IMR-90 (cell line): ENCODE data around the gene ESR1. TPM values are rescaled to one million over a fixed set of nuclear protein-coding genes. Genes with fewer than 3 reads are reported as not detected.

Source experiments
- ATAC-seq: fragments of 200-7000 bp; cut with Tn5 transposase; 2 replicates; pipeline ENCODE4 v1.9.1; 2020; ENCODE audit warnings: low read depth, mild to moderate bottlenecking, moderate library complexity
- BruUV-seq: library from RNA; stranded (reverse); fragments of 400-500 nt; replicated peaks from 2 replicates; lab custom pipeline; 2021; lab: Mats Ljungman, UMichigan
- CTCF ChIA-PET: fragments of 300-600 bp; formaldehyde crosslinking; extraction: SDS; loops from one replicate; lab custom pipeline; 2021; ENCODE audit warnings: antibody characterized with exemption; lab: Yijun Ruan, JAX
- POLR2A ChIA-PET: fragments of 300-600 bp; sonication (Branson Sonifier 250); formaldehyde crosslinking; loops from one replicate; lab custom pipeline; 2022; ENCODE audit warnings: antibody characterized with exemption; ENCODE audit not compliant: unreplicated experiment; lab: Charles Lee
- DNase-seq: peaks from one replicate; pipeline ENCODE4 v3.0.0; 2013
- H2AFZ ChIP-seq: replicated peaks from 2 replicates; pipeline ENCODE3; 2013; ENCODE audit warnings: low read length, mild to moderate bottlenecking; ENCODE audit not compliant: poor library complexity
- H2AK5ac ChIP-seq: 2 replicates; pipeline ENCODE4 v1.6.1; 2013; ENCODE audit warnings: low read depth, low read length, inconsistent platforms
- H2AK9ac ChIP-seq: replicated peaks from 2 replicates; pipeline ENCODE3; 2013; ENCODE audit warnings: mild to moderate bottlenecking, low read depth, low read length, moderate library complexity; ENCODE audit not compliant: poor library complexity
- H2BK120ac ChIP-seq: 2 replicates; pipeline ENCODE4 v1.6.1; 2013; ENCODE audit warnings: low read depth, low read length, inconsistent platforms
- H2BK15ac ChIP-seq: 3 replicates; pipeline ENCODE4 v1.6.1; 2013; ENCODE audit warnings: low read depth, low read length, inconsistent platforms
- H2BK20ac ChIP-seq: 2 replicates; pipeline ENCODE4 v1.6.1; 2013; ENCODE audit warnings: low read depth, mild to moderate bottlenecking, inconsistent platforms, low read length, moderate library complexity
- H2BK5ac ChIP-seq: 2 replicates; pipeline ENCODE4 v1.6.1; 2013; ENCODE audit warnings: mild to moderate bottlenecking, low read depth, low read length, inconsistent platforms; ENCODE audit not compliant: poor library complexity, severe bottlenecking
- H3K14ac ChIP-seq: replicated peaks from 2 replicates; pipeline ENCODE4 v1.6.1; 2013; ENCODE audit warnings: low read depth, low read length, inconsistent platforms
- H3K18ac ChIP-seq: 2 replicates; pipeline ENCODE4 v1.6.1; 2013; ENCODE audit warnings: low read depth, low read length, control low read depth
- H3K23ac ChIP-seq: 2 replicates; pipeline ENCODE4 v1.6.1; 2013; ENCODE audit warnings: low read depth, low read length, inconsistent platforms
- H3K27ac ChIP-seq: 2 replicates; pipeline ENCODE4 v1.5.1; 2013; ENCODE audit warnings: mild to moderate bottlenecking, control low read depth, low read length; ENCODE audit not compliant: insufficient read depth
- H3K27me3 ChIP-seq: 2 replicates; pipeline ENCODE4 v1.6.1; 2013; ENCODE audit warnings: low read length; ENCODE audit not compliant: control insufficient read depth, insufficient read depth
- H3K36me3 ChIP-seq: 2 replicates; pipeline ENCODE4 v1.6.1; 2013; ENCODE audit warnings: low read length, mixed read lengths; ENCODE audit not compliant: control insufficient read depth, insufficient read depth
- H3K4ac ChIP-seq: 2 replicates; pipeline ENCODE4 v1.6.1; 2013; ENCODE audit warnings: low read depth, low read length, inconsistent platforms
- H3K4me1 ChIP-seq: 2 replicates; pipeline ENCODE4 v1.6.1; 2013; ENCODE audit warnings: low read length, mixed read lengths; ENCODE audit not compliant: control insufficient read depth, insufficient read depth
- H3K4me2 ChIP-seq: 2 replicates; pipeline ENCODE4 v1.6.1; 2013; ENCODE audit warnings: low read depth, mild to moderate bottlenecking, control low read depth, low read length, moderate library complexity
- H3K4me3 ChIP-seq: 2 replicates; pipeline ENCODE4 v1.5.1; 2013; ENCODE audit warnings: low read depth, mild to moderate bottlenecking, control low read depth, low read length, moderate library complexity; ENCODE audit not compliant: insufficient read depth
- H3K56ac ChIP-seq: 2 replicates; pipeline ENCODE4 v1.6.1; 2013; ENCODE audit warnings: low read length, inconsistent platforms; ENCODE audit not compliant: insufficient read depth; ENCODE audit errors: extremely low read depth
- H3K79me1 ChIP-seq, 2 experiments: 2 replicates each; pipeline ENCODE4 v1.6.1; 2013; ENCODE audit warnings: low read length in 2 of 2, inconsistent platforms in 1 of 2, low read depth in 1 of 2
- H3K9ac ChIP-seq: 2 replicates; pipeline ENCODE4 v1.6.1; 2013; ENCODE audit warnings: low read depth, low read length, control low read depth
- H3K9me1 ChIP-seq: 2 replicates; pipeline ENCODE4 v1.6.1; 2013; ENCODE audit warnings: low read length, inconsistent platforms; ENCODE audit not compliant: insufficient read depth
- H3K9me3 ChIP-seq: 2 replicates; pipeline ENCODE4 v1.6.1; 2013; ENCODE audit warnings: low read length; ENCODE audit not compliant: control insufficient read depth, insufficient read depth
- H4K20me1 ChIP-seq: 2 replicates; pipeline ENCODE4 v1.6.1; 2013; ENCODE audit warnings: low read length, inconsistent platforms; ENCODE audit not compliant: insufficient read depth
- H4K5ac ChIP-seq: 2 replicates; pipeline ENCODE4 v1.6.1; 2013; ENCODE audit warnings: mild to moderate bottlenecking, low read depth, low read length, control low read depth
- H4K8ac ChIP-seq, 2 experiments: 2 replicates each; pipeline ENCODE4 v1.6.1; 2013; ENCODE audit warnings: low read depth in 2 of 2, low read length in 2 of 2, control low read depth in 1 of 2, inconsistent platforms in 1 of 2
- H4K91ac ChIP-seq: 2 replicates; pipeline ENCODE4 v1.6.1; 2013; ENCODE audit warnings: low read depth, low read length, inconsistent platforms; ENCODE audit not compliant: insufficient read depth
- BHLHE40 ChIP-seq: fragments of 150-350 bp; IDR thresholded peaks from 2 replicates; pipeline ENCODE4 v1.6.1; 2016; ENCODE audit warnings: mild to moderate bottlenecking, low read depth, low read length
- CEBPB ChIP-seq: IDR thresholded peaks from 2 replicates; pipeline ENCODE4 v1.6.1; 2012; ENCODE audit warnings: low read depth, low read length, improper control_type of control experiment
- CHD1 ChIP-seq: IDR thresholded peaks from 2 replicates; pipeline ENCODE4 v1.6.1; 2012; ENCODE audit warnings: low read depth, low read length, improper control_type of control experiment
- NFE2L2 ChIP-seq: fragments of 150-350 bp; IDR thresholded peaks from 2 replicates; pipeline ENCODE4 v1.6.1; 2016; ENCODE audit warnings: low read depth, mild to moderate bottlenecking, low read length
- POLR2A ChIP-seq: IDR thresholded peaks from 2 replicates; pipeline ENCODE4 v1.6.1; 2012; ENCODE audit warnings: mild to moderate bottlenecking, low read depth, low read length
- RAD21 ChIP-seq: IDR thresholded peaks from 2 replicates; pipeline ENCODE4 v1.6.1; 2012; ENCODE audit warnings: low read length, improper control_type of control experiment
- RFX5 ChIP-seq: IDR thresholded peaks from 2 replicates; pipeline ENCODE4 v1.8.0; 2012; ENCODE audit warnings: low read depth, mild to moderate bottlenecking, low read length, moderate library complexity
- SMC3 ChIP-seq: fragments of 150-350 bp; IDR thresholded peaks from 2 replicates; pipeline ENCODE4 v1.6.1; 2016; ENCODE audit warnings: low read depth, mild to moderate bottlenecking, antibody characterized with exemption, low read length, moderate library complexity
- WGBS, 2 experiments: methylation state at CpG; one replicate each; pipeline versions ENCODE4 v1.1.5 to v1.1.7; 2013; ENCODE audit warnings: missing lambda C conversion rate in 2 of 2; ENCODE audit not compliant: insufficient read length in 1 of 2; ENCODE audit errors: extremely low coverage in 2 of 2; 5-methylcytosine and 5-hydroxymethylcytosine counted together
- dilution Hi-C: fragments of 300-500 bp; cut with HindIII; formaldehyde crosslinking; loops from one replicate; pipeline ENCODE4 v1.14.3; 2018; ENCODE audit warnings: low sequenced_read_pairs; ENCODE audit not compliant: unreplicated experiment
- in situ Hi-C: fragments of 300-500 bp; cut with MboI; formaldehyde crosslinking; loops from 3 replicates; pipeline ENCODE4 v1.14.3; 2019; ENCODE audit warnings: low sequenced_read_pairs, inconsistent platforms, mixed read lengths
- intact Hi-C: fragments of 100-400 bp; cut with micrococcal nuclease; formaldehyde crosslinking; loops from 2 replicates; pipeline ENCODE4 v1.10.0; 2022
- polyA plus RNA-seq, 3 experiments: library from polyadenylated mRNA; depleted of rRNA; stranded (reverse); fragments of >200 nt; gene quantifications; 2 replicates each; pipeline ENCODE4 v1.2.3, GENCODE V29; 2012; ENCODE audit warnings: low replicate concordance in 1 of 3
- total RNA-seq: library from RNA; depleted of rRNA; stranded (reverse); fragments of >200 nt; gene quantifications from 2 replicates; pipeline ENCODE4 v1.2.3, GENCODE V29; 2012
- TF ChIP-seq, protein P1 (sequence below): fragments of 150-350 bp; IDR thresholded peaks from 2 replicates; pipeline ENCODE4 v1.6.1; 2017; ENCODE audit warnings: mild to moderate bottlenecking, antibody characterized with exemption, low read length, low read depth
- TF ChIP-seq, protein P2 (sequence below): conservative IDR thresholded peaks from 2 replicates; pipeline ENCODE4 v1.5.1; 2012; ENCODE audit warnings: mild to moderate bottlenecking, low read depth, low read length, improper control_type of control experiment

Gene ESR1
- total and polyA plus RNA-seq, 2 of the 4 experiments (the other 2 are of a cell fraction), result not detected

DNA sequence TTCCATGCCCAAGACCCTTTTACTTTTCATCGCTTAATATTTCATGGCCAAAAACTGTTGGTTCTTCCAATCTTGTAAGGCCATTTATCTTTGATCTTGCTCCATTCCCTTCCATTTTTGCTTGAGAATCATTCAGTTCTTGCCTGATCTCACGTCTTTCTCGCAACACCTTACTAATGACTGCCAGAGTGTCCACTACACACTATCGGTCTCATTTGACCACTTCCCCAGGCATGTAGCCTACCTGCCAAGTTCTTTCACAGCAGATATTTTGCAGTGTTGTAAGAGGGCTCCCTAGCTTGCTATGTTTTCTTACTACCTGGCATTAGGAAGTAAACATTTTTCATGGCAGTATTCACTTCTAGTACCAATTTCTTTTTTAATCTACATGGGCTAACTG is 248.0 kb downstream of the ESR1 start:
- Histone ChIP-seq H3K9me3 (no peaks in the 10 kb centered on the region), H2AFZ (no peak overlapping the region), H2BK20ac (no peak overlapping the region), H3K27me3 (no peaks in the 10 kb centered on the region), H3K27ac (no peak overlapping the region), H3K56ac (no peak overlapping the region), H3K4me1 (no peaks in the 10 kb centered on the region), H3K4ac (no peak overlapping the region), H2AK9ac (no peak overlapping the region), H3K9me1 (no peaks in the 10 kb centered on the region), H3K4me2 (no peak overlapping the region), H3K14ac (no peak overlapping the region), H2BK5ac (no peak overlapping the region), H3K9ac (no peak overlapping the region), H4K5ac (no peak overlapping the region), H2BK120ac (no peak overlapping the region), H3K36me3 (no peaks in the 10 kb centered on the region), H4K91ac (no peak overlapping the region), H3K79me1 (no peaks in the 10 kb centered on the region), H3K4me3 (no peak overlapping the region), H4K20me1 (no peaks in the 10 kb centered on the region), H3K23ac (no peak overlapping the region), H2BK15ac (no peak overlapping the region), H2AK5ac (no peak overlapping the region), H3K18ac (no peak overlapping the region), H4K8ac (no peak overlapping the region)
- intact Hi-C loops (no loop called here), dilution Hi-C loops (no loop called here), in situ Hi-C loops (no loop called here)
- WGBS, 2 experiments, result 100% methylated on average over 1 of the region's 4 CpGs; no CpG with 5 or more reads in 1 of the 2 experiments
- BruUV-seq, result no TSS peak
- ATAC-seq (no peak), DNase-seq (no peak)
- ChIA-PET POLR2A (no interaction called here), CTCF (no interaction called here)
- TF ChIP-seq, protein P1, sequence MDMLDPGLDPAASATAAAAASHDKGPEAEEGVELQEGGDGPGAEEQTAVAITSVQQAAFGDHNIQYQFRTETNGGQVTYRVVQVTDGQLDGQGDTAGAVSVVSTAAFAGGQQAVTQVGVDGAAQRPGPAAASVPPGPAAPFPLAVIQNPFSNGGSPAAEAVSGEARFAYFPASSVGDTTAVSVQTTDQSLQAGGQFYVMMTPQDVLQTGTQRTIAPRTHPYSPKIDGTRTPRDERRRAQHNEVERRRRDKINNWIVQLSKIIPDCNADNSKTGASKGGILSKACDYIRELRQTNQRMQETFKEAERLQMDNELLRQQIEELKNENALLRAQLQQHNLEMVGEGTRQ, result no peak
- no peak for TF ChIP-seq BHLHE40
- TF ChIP-seq CEBPB, result no peak
- TF ChIP-seq NFE2L2, result no peak
- TF ChIP-seq CHD1, result no peak
- no peak for TF ChIP-seq POLR2A
- TF ChIP-seq RFX5, result no peak
- TF ChIP-seq, protein P2, sequence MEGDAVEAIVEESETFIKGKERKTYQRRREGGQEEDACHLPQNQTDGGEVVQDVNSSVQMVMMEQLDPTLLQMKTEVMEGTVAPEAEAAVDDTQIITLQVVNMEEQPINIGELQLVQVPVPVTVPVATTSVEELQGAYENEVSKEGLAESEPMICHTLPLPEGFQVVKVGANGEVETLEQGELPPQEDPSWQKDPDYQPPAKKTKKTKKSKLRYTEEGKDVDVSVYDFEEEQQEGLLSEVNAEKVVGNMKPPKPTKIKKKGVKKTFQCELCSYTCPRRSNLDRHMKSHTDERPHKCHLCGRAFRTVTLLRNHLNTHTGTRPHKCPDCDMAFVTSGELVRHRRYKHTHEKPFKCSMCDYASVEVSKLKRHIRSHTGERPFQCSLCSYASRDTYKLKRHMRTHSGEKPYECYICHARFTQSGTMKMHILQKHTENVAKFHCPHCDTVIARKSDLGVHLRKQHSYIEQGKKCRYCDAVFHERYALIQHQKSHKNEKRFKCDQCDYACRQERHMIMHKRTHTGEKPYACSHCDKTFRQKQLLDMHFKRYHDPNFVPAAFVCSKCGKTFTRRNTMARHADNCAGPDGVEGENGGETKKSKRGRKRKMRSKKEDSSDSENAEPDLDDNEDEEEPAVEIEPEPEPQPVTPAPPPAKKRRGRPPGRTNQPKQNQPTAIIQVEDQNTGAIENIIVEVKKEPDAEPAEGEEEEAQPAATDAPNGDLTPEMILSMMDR, result no peak
- TF ChIP-seq SMC3, result no peak
- no peak for TF ChIP-seq RAD21
